ENCODE results near the gene TMEM183A. TPM values are rescaled to one million over a fixed set of nuclear protein-coding genes. Genes with fewer than 3 reads are reported as not detected.
A peak's percentile ranks its signal among the peaks of the same experiment; 100 is the strongest.
"Not testable (repeated sequence)": the region's sequence is repeated elsewhere in the genome, so short reads cannot be mapped to it uniquely, and the experiment has no call there.

TMEM183A gene
- total and polyA plus RNA-seq, 9 of the 15 experiments (the other 6 are each of a cell fraction or from before 2014, with no cell fraction given), result 23.4 to 190 (median 124) TPM

- TF ChIP-seq ZFX (CRISPR knock-in tag; IDR thresholded peaks at IDR 0.05), result peak; percentile 79
- peak; percentile 68 for TF ChIP-seq MITF (IDR thresholded peaks at IDR 0.05)
- peak; percentile 88 for TF ChIP-seq CTBP1 (IDR thresholded peaks at IDR 0.05; ENCODE audit: borderline replicate concordance)
- not testable (repeated sequence) for TF ChIP-seq ATF1 (CRISPR knock-in tag; IDR thresholded peaks at IDR 0.05); FOXM1 (CRISPR knock-in tag; IDR thresholded peaks at IDR 0.05; ENCODE audit: low read depth)
- TF ChIP-seq ATF1 (tag; IDR thresholded peaks at IDR 0.05), result peak; percentile 69
- peak; percentile 84 for TF ChIP-seq CBFA2T2 (conservative IDR thresholded peaks at IDR 0.05)
- TF ChIP-seq FOXM1 (IDR thresholded peaks at IDR 0.05; ENCODE audit: low read depth), result peak; percentile 66; the same call in 1 of the 2 replicates
- peak; percentile 69 for TF ChIP-seq HDAC3 (IDR thresholded peaks at IDR 0.05; ENCODE audit: borderline replicate concordance, partially characterized antibody)
- peak; percentile 97 for TF ChIP-seq BHLHE40 (IDR thresholded peaks at IDR 0.05; ENCODE audit: low read length)
- TF ChIP-seq POLR2AphosphoS5 (IDR thresholded peaks at IDR 0.05; ENCODE audit: control insufficient read depth, insufficient read depth, low read depth, low read length), result peak; percentile 80
- TF ChIP-seq DACH1 (IDR thresholded peaks at IDR 0.05; ENCODE audit: partially characterized antibody), result peak; percentile 45
- 0 out of 2 replicates have a peak, but pooled peaks have one; percentile 23 for TF ChIP-seq TRIM25 (IDR thresholded peaks at IDR 0.05; ENCODE audit: borderline replicate concordance)
- TF ChIP-seq PML (IDR thresholded peaks at IDR 0.05; ENCODE audit: low read length), result peak; percentile 73
- TF ChIP-seq, protein P1, sequence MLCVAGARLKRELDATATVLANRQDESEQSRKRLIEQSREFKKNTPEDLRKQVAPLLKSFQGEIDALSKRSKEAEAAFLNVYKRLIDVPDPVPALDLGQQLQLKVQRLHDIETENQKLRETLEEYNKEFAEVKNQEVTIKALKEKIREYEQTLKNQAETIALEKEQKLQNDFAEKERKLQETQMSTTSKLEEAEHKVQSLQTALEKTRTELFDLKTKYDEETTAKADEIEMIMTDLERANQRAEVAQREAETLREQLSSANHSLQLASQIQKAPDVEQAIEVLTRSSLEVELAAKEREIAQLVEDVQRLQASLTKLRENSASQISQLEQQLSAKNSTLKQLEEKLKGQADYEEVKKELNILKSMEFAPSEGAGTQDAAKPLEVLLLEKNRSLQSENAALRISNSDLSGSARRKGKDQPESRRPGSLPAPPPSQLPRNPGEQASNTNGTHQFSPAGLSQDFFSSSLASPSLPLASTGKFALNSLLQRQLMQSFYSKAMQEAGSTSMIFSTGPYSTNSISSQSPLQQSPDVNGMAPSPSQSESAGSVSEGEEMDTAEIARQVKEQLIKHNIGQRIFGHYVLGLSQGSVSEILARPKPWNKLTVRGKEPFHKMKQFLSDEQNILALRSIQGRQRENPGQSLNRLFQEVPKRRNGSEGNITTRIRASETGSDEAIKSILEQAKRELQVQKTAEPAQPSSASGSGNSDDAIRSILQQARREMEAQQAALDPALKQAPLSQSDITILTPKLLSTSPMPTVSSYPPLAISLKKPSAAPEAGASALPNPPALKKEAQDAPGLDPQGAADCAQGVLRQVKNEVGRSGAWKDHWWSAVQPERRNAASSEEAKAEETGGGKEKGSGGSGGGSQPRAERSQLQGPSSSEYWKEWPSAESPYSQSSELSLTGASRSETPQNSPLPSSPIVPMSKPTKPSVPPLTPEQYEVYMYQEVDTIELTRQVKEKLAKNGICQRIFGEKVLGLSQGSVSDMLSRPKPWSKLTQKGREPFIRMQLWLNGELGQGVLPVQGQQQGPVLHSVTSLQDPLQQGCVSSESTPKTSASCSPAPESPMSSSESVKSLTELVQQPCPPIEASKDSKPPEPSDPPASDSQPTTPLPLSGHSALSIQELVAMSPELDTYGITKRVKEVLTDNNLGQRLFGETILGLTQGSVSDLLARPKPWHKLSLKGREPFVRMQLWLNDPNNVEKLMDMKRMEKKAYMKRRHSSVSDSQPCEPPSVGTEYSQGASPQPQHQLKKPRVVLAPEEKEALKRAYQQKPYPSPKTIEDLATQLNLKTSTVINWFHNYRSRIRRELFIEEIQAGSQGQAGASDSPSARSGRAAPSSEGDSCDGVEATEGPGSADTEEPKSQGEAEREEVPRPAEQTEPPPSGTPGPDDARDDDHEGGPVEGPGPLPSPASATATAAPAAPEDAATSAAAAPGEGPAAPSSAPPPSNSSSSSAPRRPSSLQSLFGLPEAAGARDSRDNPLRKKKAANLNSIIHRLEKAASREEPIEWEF (CRISPR knock-in tag; IDR thresholded peaks at IDR 0.05), result peak; percentile 39; the same call in 1 of the 2 replicates
- 0 out of 2 replicates have a peak, but pooled peaks have one; percentile 6 for TF ChIP-seq TAF7 (tag; IDR thresholded peaks at IDR 0.05)
- peak; percentile 73; the same call in 1 of the 2 replicates for TF ChIP-seq CEBPG (CRISPR knock-in tag; IDR thresholded peaks at IDR 0.05)
- peak in 1 of 2 experiments; percentile 78; a peak in 2 of 4 replicates for TF ChIP-seq CEBPG (tag; conservative IDR thresholded peaks at IDR 0.05 in 1 of 2, IDR thresholded peaks at IDR 0.05 in 1 of 2)
- TF ChIP-seq ZNF583 (CRISPR knock-in tag; IDR thresholded peaks at IDR 0.05), result peak; percentile 74; the same call in 1 of the 2 replicates
- TF ChIP-seq RCOR1 (IDR thresholded peaks at IDR 0.05; ENCODE audit: borderline replicate concordance in 1 of 2, low read depth in 2 of 2, low read length in 2 of 2), result peak in 1 of 2 experiments; percentile 80; a peak in 3 of 4 replicates
Measured at GRCh38 chr1:203005395-203006142, 1.6 kb upstream of the TMEM183A start (continued).
